Gastrocnemius medialis (tissue), 4 donors: ENCODE measurements around the gene TET1.
"Not testable (repeated sequence)": the region's sequence is repeated elsewhere in the genome, so short reads cannot be mapped to it uniquely, and the experiment has no call there.

Experiments used
- CTCF ChIP-seq, 5 experiments: fragments of 450-650 bp in 3 of 5; fragments of 200-600 bp in 2 of 5; sonication (generic) in 2 of 5; IDR thresholded peaks in 4 of 5; conservative IDR thresholded peaks in 1 of 5; 1 replicate in 4 of 5; 2 replicates in 1 of 5; pipeline ENCODE4 v1.5.1; 2016 to 2019; ENCODE audit warnings: antibody characterized with exemption in 5 of 5, mild to moderate bottlenecking in 3 of 5, moderate library complexity in 3 of 5
- POLR2A ChIP-seq, 2 donors: fragments of 450-650 bp; IDR thresholded peaks; one replicate each; pipeline ENCODE4 v1.6.1; 2017; ENCODE audit warnings: antibody characterized with exemption in 2 of 2, mild to moderate bottlenecking in 2 of 2, moderate library complexity in 2 of 2

GRCh38 chr10:68610023-68610422 lies 49.9 kb downstream of the TET1 start:
- TF ChIP-seq CTCF (IDR thresholded peaks at IDR 0.05 in 4 of 5, conservative IDR thresholded peaks at IDR 0.05 in 1 of 5); POLR2A (IDR thresholded peaks at IDR 0.05): not testable (repeated sequence)
